ENCODE data around the gene KCNH2.

DNA sequence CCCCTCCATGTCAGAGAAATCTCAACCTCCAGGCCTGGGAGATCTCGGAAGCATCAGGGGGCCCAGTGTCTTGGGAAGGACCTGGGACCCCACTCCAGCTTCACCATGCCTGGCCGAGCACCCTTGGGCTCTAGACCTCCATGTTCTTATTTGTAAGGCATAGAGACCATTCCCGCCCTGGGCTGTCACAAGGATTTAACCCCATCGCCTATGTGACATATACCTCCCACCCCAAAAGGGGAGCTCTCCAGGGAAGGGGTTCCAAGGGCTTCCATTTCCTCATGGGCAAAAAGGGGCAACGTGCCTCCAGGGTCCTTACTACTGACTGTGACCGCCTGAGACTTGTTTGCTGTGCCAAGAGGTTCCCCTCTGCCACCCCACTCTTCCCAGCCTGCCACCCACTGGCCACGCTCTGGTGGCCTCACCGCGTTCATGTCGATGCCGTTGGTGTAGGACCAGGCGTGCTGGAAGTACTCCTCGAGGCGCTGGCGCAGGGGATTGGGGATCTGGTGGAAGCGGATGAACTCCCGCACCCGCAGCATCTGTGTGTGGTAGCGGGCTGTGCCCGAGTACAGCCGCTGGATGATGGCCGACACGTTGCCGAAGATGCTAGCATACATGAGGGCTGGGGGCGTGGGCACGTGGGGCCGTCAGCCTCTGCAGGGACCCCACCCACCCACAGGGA is 27.5 kb downstream of the KCNH2 start:
- TF ChIP-seq, protein P1, sequence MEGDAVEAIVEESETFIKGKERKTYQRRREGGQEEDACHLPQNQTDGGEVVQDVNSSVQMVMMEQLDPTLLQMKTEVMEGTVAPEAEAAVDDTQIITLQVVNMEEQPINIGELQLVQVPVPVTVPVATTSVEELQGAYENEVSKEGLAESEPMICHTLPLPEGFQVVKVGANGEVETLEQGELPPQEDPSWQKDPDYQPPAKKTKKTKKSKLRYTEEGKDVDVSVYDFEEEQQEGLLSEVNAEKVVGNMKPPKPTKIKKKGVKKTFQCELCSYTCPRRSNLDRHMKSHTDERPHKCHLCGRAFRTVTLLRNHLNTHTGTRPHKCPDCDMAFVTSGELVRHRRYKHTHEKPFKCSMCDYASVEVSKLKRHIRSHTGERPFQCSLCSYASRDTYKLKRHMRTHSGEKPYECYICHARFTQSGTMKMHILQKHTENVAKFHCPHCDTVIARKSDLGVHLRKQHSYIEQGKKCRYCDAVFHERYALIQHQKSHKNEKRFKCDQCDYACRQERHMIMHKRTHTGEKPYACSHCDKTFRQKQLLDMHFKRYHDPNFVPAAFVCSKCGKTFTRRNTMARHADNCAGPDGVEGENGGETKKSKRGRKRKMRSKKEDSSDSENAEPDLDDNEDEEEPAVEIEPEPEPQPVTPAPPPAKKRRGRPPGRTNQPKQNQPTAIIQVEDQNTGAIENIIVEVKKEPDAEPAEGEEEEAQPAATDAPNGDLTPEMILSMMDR (IDR thresholded peaks at IDR 0.05) = no peak
- TF ChIP-seq EZH2 (IDR thresholded peaks at IDR 0.05; ENCODE audit: borderline replicate concordance, insufficient read depth, low read depth, low read length, poor library complexity, severe bottlenecking) = no peak
